SK-MEL-5 (cell line): ENCODE data around the gene GUCY1A1. TPM values are rescaled to one million over a fixed set of nuclear protein-coding genes. Genes with fewer than 3 reads are reported as not detected.

ENCODE experiments used
- total RNA-seq: library from RNA; depleted of rRNA; stranded (reverse); fragments of >200 nt; shearing (Covaris generic); gene quantifications from 2 replicates; pipeline ENCODE4 v1.2.3, GENCODE V29; 2014; rRNA removed

The GUCY1A1 gene
- total RNA-seq, 1 experiment from 2014 or later: 0.24 TPM

Other genes starting within 250 kb of the GUCY1A1 start
- gene GUCY1B1, start 92.2 kb downstream of the GUCY1A1 start, total RNA-seq: 0.18 and 0.69 TPM in 2 replicates
- not detected in 2 replicates for gene ASIC5, start 199.4 kb downstream of the GUCY1A1 start, total RNA-seq
- gene TDO2, start 236.8 kb downstream of the GUCY1A1 start, total RNA-seq: 0.29 and 0.45 TPM in 2 replicates